ENCODE results near the gene S100Z. TPM values are rescaled to one million over a fixed set of nuclear protein-coding genes. Genes with fewer than 3 reads are reported as not detected.

The S100Z gene
- total and polyA plus RNA-seq, 11 donors: 0.29 to 0.59 TPM; not detected in 9

- intact Hi-C loops (cut with DNase I): loop anchor here in 5 of 10 donors (10.0 kb wide), 2 partner anchors 257 to 633 kb away; partner anchors contain the start of gene WDR41 (in 5 of the 5)
- no peaks in the 10 kb centered on the region for H3K36me3 ChIP-seq
- no peak overlapping the region for H3K4me3 ChIP-seq
- no peaks in the 10 kb centered on the region for H3K9me3 ChIP-seq
- no peak for TF ChIP-seq CTCF (IDR thresholded peaks at IDR 0.05)
- TF ChIP-seq POLR2A (IDR thresholded peaks at IDR 0.05): no peak
- no peak for DNase-seq
- no peaks in the 10 kb centered on the region for H3K27me3 ChIP-seq
- no peak for ATAC-seq
- no peak overlapping the region for H3K27ac ChIP-seq
- peaks cover 0 to 34% (median 0%) of the 10 kb centered on the region in 12 donors for H3K4me1 ChIP-seq
- 60 to 73% (median 63%) methylated on average over 5 of the region's 5 CpGs for WGBS, 4 donors
These were observed 11.8 kb downstream of the S100Z start for GRCh38 chr5:76861612-76862011.

- no peaks in the 10 kb centered on the region for H3K36me3 ChIP-seq
- TF ChIP-seq POLR2A (IDR thresholded peaks at IDR 0.05) (no peak), CTCF (IDR thresholded peaks at IDR 0.05) (no peak)
- no peaks in the 10 kb centered on the region for H3K9me3 ChIP-seq
- H3K4me1 ChIP-seq: peaks cover 0 to 26% (median 0%) of the 10 kb centered on the region in 12 donors
- WGBS, 4 donors: 33 to 72% (median 42%) methylated on average over 1 of the region's 1 CpG
- H3K27me3 ChIP-seq: no peaks in the 10 kb centered on the region
- intact Hi-C loops (cut with DNase I): loop anchor here in 5 of 10 donors (10.0 kb wide), 2 partner anchors 258 to 632 kb away; partner anchors contain the start of gene WDR41 (in 5 of the 5)
- no peak overlapping the region for H3K27ac ChIP-seq
- ATAC-seq: no peak
- H3K4me3 ChIP-seq: no peak overlapping the region
- DNase-seq: no peak
These were observed 13.2 kb downstream of the S100Z start for GRCh38 chr5:76863001-76863400.

- WGBS, 4 donors: 93 to 97% (median 95%) methylated on average over 2 of the region's 2 CpGs
- no peaks in the 10 kb centered on the region for H3K9me3 ChIP-seq
- DNase-seq: no peak
- intact Hi-C loops (cut with DNase I): loop anchor here in 8 of 10 donors (5.0 to 10.0 kb wide), 6 partner anchors 151 to 628 kb away; partner anchors contain the start of gene WDR41 (in 6 of the 8)
- no peaks in the 10 kb centered on the region for H3K27me3 ChIP-seq
- no peak overlapping the region for H3K27ac ChIP-seq
- TF ChIP-seq POLR2A (IDR thresholded peaks at IDR 0.05): no peak
- TF ChIP-seq CTCF (IDR thresholded peaks at IDR 0.05): no peak
- H3K4me3 ChIP-seq: no peak overlapping the region
- no peak for ATAC-seq
- H3K4me1 ChIP-seq: peaks cover 0 to 7% (median 0%) of the 10 kb centered on the region in 12 donors
- no peaks in the 10 kb centered on the region for H3K36me3 ChIP-seq
These were observed 16.7 kb downstream of the S100Z start for GRCh38 chr5:76866503-76866902.

GRCh38 chr5:76867038-76867437, 17.2 kb downstream of the S100Z start:
- DNase-seq (no peak), ATAC-seq (no peak)
- H3K9me3 ChIP-seq: no peaks in the 10 kb centered on the region
- H3K4me1 ChIP-seq: peaks cover 0 to 7% (median 0%) of the 10 kb centered on the region in 12 donors
- no peak overlapping the region for H3K4me3 ChIP-seq
- TF ChIP-seq POLR2A (IDR thresholded peaks at IDR 0.05) (no peak), CTCF (IDR thresholded peaks at IDR 0.05) (no peak)
- H3K36me3 ChIP-seq: no peaks in the 10 kb centered on the region
- no peaks in the 10 kb centered on the region for H3K27me3 ChIP-seq
- intact Hi-C loops (cut with DNase I): loop anchor here in 8 of 10 donors (5.0 to 10.0 kb wide), 6 partner anchors 150 to 628 kb away; partner anchors contain the start of gene WDR41 (in 6 of the 8)
- no peak overlapping the region for H3K27ac ChIP-seq
- WGBS, 4 donors: 70 to 76% (median 74%) methylated on average over 4 of the region's 4 CpGs

Data from heart left ventricle (tissue), 16 donors.